Muscle layer of duodenum (tissue), 2 donors: ENCODE measurements around the gene IL5RA.

ENCODE experiments used
- H3K27ac ChIP-seq: one replicate; pipeline ENCODE4 v1.7.0; 2013; ENCODE audit warnings: mild to moderate bottlenecking, low read length
- H3K27me3 ChIP-seq: one replicate; pipeline ENCODE4 v1.7.0; 2013; ENCODE audit warnings: low read depth, mild to moderate bottlenecking, control low read depth, low read length
- H3K36me3 ChIP-seq, 2 donors: one replicate each; pipeline ENCODE4 v1.7.0; 2013; ENCODE audit warnings: low read length in 2 of 2, control low read depth in 1 of 2, mild to moderate bottlenecking in 1 of 2; ENCODE audit not compliant: insufficient read depth in 2 of 2, control insufficient read depth in 1 of 2
- H3K4me1 ChIP-seq, 2 donors: one replicate each; pipeline ENCODE4 v1.7.0; 2013; ENCODE audit warnings: low read length in 2 of 2, mild to moderate bottlenecking in 2 of 2, control low read depth in 1 of 2, moderate library complexity in 1 of 2; ENCODE audit not compliant: insufficient read depth in 2 of 2, control insufficient read depth in 1 of 2
- H3K4me3 ChIP-seq, 2 donors: one replicate each; pipeline ENCODE4 v1.7.0; 2013; ENCODE audit warnings: low read length in 2 of 2, low read depth in 1 of 2, mild to moderate bottlenecking in 1 of 2
- H3K9me3 ChIP-seq, 2 donors: one replicate each; pipeline ENCODE4 v1.7.0; 2013; ENCODE audit warnings: low read length in 2 of 2, control low read depth in 1 of 2, mild to moderate bottlenecking in 1 of 2; ENCODE audit not compliant: control insufficient read depth in 1 of 2
- donor health status: healthy.

IL5RA gene

GRCh38 chr3:3082234-3082924 is 27.8 kb downstream of the IL5RA start:
- Histone ChIP-seq H3K4me1 (no peaks in the 10 kb centered on the region), H3K4me3 (no peak overlapping the region), H3K36me3 (no peaks in the 10 kb centered on the region), H3K27me3 (no peaks in the 10 kb centered on the region), H3K9me3 (no peaks in the 10 kb centered on the region), H3K27ac (no peak overlapping the region)

DNA sequence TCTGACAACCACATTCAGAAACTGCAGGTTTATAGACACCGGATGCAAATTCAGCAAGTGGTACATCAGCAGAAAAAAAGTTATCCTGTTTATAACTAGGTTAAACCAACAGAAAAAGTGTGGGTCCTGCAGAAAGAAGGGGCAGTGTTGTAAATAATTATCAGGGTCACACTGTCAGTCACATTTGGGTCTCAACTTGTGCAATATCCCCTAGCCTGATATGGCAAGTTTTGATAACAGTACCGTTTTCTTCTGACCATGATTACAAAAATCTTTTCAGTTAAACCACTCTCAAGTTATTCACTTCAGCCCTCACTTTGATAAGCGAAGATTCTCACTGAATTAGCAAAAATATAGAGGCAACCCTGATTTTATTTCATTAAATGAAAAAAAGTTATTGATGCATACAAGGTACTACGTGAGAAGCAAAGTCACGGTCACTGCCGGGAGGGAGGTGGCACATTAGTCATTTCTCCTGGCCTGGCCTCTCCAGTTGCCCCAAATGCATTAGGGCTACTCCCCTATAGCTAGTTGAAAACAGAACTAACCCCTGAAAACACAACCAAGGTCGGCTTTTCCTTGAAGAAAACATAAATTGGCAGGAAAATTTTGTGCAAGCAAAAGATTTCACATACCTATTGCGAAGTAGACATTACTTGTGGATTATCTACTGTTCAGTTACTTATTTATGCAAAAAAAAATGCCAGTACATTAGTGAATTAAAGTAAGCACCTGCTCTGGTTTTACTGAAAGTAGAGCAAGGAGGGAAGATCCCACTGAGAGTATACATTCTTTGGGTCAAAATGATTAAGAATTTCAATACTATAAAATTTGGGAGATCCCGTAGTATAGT is 28.6 kb downstream of the IL5RA start:
- no peak overlapping the region for H3K4me3 ChIP-seq
- H3K27me3 ChIP-seq, result no peaks in the 10 kb centered on the region
- H3K27ac ChIP-seq, result no peak overlapping the region
- no peaks in the 10 kb centered on the region for H3K4me1 ChIP-seq
- H3K9me3 ChIP-seq, result no peaks in the 10 kb centered on the region
- H3K36me3 ChIP-seq, result no peaks in the 10 kb centered on the region

- Histone ChIP-seq H3K36me3 (no peaks in the 10 kb centered on the region), H3K4me1 (no peaks in the 10 kb centered on the region), H3K4me3 (no peak overlapping the region), H3K9me3 (no peaks in the 10 kb centered on the region), H3K27ac (no peak overlapping the region), H3K27me3 (no peaks in the 10 kb centered on the region)
Measured at GRCh38 chr3:3080309-3080708, 29.9 kb downstream of the IL5RA start.

DNA sequence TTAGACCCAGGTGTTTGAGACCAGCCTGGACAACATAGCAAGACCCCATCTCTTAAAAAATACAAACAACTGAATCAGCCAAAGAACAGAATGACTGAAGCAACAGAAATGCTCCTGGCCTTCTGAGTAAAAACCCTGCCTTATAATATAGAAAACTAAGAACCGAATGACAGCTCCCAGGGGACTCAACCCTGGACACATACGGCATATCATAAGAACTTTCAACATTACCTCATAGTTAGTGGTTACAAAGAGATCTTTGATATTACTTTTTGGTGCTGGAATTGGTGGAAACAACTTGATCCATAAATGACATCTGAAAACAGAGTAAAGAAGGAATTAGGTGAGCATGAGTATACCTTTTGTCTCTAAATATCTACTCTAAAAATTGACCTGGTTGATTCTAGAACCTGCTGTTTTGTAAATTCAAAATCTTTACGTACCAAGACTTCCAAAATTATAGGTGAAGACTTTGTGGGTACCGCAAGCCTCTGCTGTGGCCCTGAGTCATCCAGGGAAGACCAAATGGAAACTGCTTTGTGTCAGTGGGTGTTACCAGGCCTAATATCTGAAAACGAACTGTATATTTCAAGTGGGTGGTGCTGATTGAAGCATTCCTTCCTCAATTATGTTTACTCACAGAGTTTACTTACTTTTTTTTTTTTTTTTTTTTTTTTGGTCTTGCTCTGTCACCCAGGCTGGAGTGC is 35.5 kb downstream of the IL5RA start:
- Histone ChIP-seq H3K4me3 (no peak overlapping the region), H3K36me3 (no peaks in the 10 kb centered on the region), H3K27me3 (no peaks in the 10 kb centered on the region), H3K4me1 (no peaks in the 10 kb centered on the region), H3K27ac (no peak overlapping the region), H3K9me3 (no peaks in the 10 kb centered on the region)

DNA sequence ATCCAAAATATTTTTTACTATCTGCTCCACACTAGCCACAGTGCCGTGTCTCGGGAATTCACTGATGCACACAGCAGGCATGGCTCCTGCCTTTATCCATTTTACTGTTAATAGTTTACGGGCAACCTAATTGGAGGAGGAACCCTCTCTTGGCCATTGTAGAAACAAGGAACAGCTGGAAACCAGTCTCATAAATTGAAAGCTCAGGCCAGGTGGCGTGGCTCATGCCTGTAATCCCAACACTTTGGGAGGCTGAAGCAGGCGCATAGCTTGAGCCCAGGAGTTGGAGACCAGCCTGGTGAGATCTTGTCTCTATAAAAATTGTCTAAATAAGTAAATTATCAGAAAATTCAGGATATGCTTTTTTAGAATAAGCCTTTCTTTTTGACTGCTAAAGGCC is 39.0 kb downstream of the IL5RA start:
- H3K27ac ChIP-seq, result no peak overlapping the region
- no peaks in the 10 kb centered on the region for H3K36me3 ChIP-seq
- no peaks in the 10 kb centered on the region for H3K9me3 ChIP-seq
- no peak overlapping the region for H3K4me3 ChIP-seq
- H3K27me3 ChIP-seq, result no peaks in the 10 kb centered on the region
- no peaks in the 10 kb centered on the region for H3K4me1 ChIP-seq

DNA sequence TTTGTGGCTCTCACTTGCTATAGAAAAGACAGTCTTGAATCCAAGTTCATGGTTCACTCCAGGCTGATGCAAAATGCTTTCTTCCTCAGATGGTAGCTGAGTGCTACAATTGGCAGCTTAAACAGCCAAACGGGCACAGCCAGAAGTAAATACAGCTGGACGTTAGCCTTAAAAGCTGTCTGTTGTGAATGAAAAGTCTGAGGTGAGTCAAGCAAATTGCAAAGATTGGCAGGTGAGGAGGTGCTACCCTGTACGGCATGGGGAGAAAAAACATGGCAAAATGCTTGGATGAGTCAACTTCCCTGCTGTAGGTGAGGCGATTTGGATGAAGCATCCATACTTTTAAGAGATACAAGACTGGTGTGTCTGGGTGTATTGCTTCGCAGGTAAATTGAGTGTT is 40.5 kb downstream of the IL5RA start:
- H3K27me3 ChIP-seq, result no peaks in the 10 kb centered on the region

DNA sequence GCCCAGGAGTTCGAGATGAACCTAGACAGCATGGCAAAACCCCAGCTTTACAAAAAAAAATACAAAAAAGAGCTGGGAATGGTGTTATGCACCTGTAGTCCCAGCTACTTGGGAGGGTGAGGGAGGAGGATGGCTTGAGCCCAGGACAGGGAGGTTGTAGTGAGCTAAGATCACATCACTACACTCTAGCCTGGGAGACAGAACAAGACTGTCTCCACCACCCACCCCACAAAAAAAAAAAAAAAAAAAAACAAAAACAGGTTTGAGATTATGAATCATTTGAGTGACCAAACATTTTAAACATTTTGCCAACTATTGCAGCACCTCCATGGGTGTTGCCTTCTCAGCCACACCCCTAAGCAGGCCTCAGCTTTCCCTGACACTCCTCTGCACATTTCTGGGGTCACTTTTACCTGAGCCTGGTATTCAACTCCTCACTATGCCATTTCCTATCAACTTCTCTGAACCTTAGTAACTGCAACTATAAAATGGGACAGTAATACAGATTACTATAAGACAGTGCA is 41.8 kb downstream of the IL5RA start:
- no peaks in the 10 kb centered on the region for H3K4me1 ChIP-seq
- H3K27me3 ChIP-seq, result no peaks in the 10 kb centered on the region
- no peak overlapping the region for H3K27ac ChIP-seq
- no peaks in the 10 kb centered on the region for H3K36me3 ChIP-seq
- H3K4me3 ChIP-seq, result no peak overlapping the region
- no peaks in the 10 kb centered on the region for H3K9me3 ChIP-seq

More for the DNA sequence above, 40.5 kb downstream of the IL5RA start:
- no peaks in the 10 kb centered on the region for H3K36me3 ChIP-seq
- no peak overlapping the region for H3K27ac ChIP-seq
- no peak overlapping the region for H3K4me3 ChIP-seq
- no peaks in the 10 kb centered on the region for H3K9me3 ChIP-seq
- H3K4me1 ChIP-seq, result no peaks in the 10 kb centered on the region

GRCh38 chr3:3066910-3067309 is 43.3 kb downstream of the IL5RA start:
- H3K4me1 ChIP-seq, result no peaks in the 10 kb centered on the region
- no peaks in the 10 kb centered on the region for H3K36me3 ChIP-seq
- H3K27me3 ChIP-seq, result no peaks in the 10 kb centered on the region
- H3K9me3 ChIP-seq, result no peaks in the 10 kb centered on the region
- H3K27ac ChIP-seq, result no peak overlapping the region
- H3K4me3 ChIP-seq, result no peak overlapping the region

- H3K27ac ChIP-seq, result no peak overlapping the region
Measured at GRCh38 chr3:3066378-3066777, 43.8 kb downstream of the IL5RA start.

GRCh38 chr3:3065876-3066275 is 44.3 kb downstream of the IL5RA start:
- no peaks in the 10 kb centered on the region for H3K4me1 ChIP-seq
- H3K36me3 ChIP-seq, result no peaks in the 10 kb centered on the region
- H3K4me3 ChIP-seq, result no peak overlapping the region
- H3K27me3 ChIP-seq, result no peaks in the 10 kb centered on the region
- no peaks in the 10 kb centered on the region for H3K9me3 ChIP-seq
- H3K27ac ChIP-seq, result no peak overlapping the region

More at GRCh38 chr3:3066378-3066777, 43.8 kb downstream of the IL5RA start:
- Histone ChIP-seq H3K4me3 (no peak overlapping the region), H3K27me3 (no peaks in the 10 kb centered on the region), H3K36me3 (no peaks in the 10 kb centered on the region), H3K9me3 (no peaks in the 10 kb centered on the region), H3K4me1 (no peaks in the 10 kb centered on the region)

- H3K27me3 ChIP-seq, result no peaks in the 10 kb centered on the region
Measured at GRCh38 chr3:3064297-3064696, 45.9 kb downstream of the IL5RA start.

More at GRCh38 chr3:3064297-3064696, 45.9 kb downstream of the IL5RA start:
- H3K4me3 ChIP-seq, result no peak overlapping the region
- H3K9me3 ChIP-seq, result no peaks in the 10 kb centered on the region
- H3K36me3 ChIP-seq, result no peaks in the 10 kb centered on the region
- no peaks in the 10 kb centered on the region for H3K4me1 ChIP-seq
- H3K27ac ChIP-seq, result no peak overlapping the region
